ENCODE measurements around the gene TBC1D22A. TPM values are rescaled to one million over a fixed set of nuclear protein-coding genes. Genes with fewer than 3 reads are reported as not detected.

Gene TBC1D22A
- total and polyA plus RNA-seq, 10 of the 15 experiments (the other 5 are each of a cell fraction or from before 2014, with no cell fraction given): 0.63 to 44.7 (median 27.4) TPM

GRCh38 chr22:46971764-46972125, 209.3 kb downstream of the TBC1D22A start:
- ChIA-PET POLR2A (no interaction called here), CTCF (no interaction called here), RAD21 (ENCODE audit: unreplicated experiment) (no interaction called here), SMC1A (ENCODE audit: uncharacterized antibody, unreplicated experiment) (no interaction called here)
- Histone ChIP-seq H3K9ac (ENCODE audit: control insufficient read depth, insufficient read depth, low read length) (no peak overlapping the region), H3K9me3 (replicated peaks; ENCODE audit: control insufficient read depth, insufficient read depth, low read length) (no peaks in the 10 kb centered on the region; the same call in 2 of the 3 replicates), H2AFZ (ENCODE audit: control insufficient read depth, low read depth, low read length) (no peak overlapping the region), H3K4me2 (ENCODE audit: control insufficient read depth, insufficient read depth) (no peak overlapping the region), H3K4me1 (ENCODE audit: control insufficient read depth, insufficient read depth, low read length) (peaks cover 16% of the 10 kb centered on the region), H3K4me3 (no peak overlapping the region), H3K27ac (ENCODE audit: control insufficient read depth, insufficient read depth) (no peak overlapping the region), H3K36me3 (ENCODE audit: control insufficient read depth in 2 of 2, insufficient read depth in 2 of 2, low read length in 1 of 2) (peaks cover under 1 to 23% of the 10 kb centered on the region in 2 experiments; a peak in 3 of 4 replicates), H3K79me2 (ENCODE audit: control insufficient read depth, insufficient read depth, low read length) (no peaks in the 10 kb centered on the region), H4K20me1 (ENCODE audit: control insufficient read depth, insufficient read depth) (peaks cover 8% of the 10 kb centered on the region; the same call in 1 of the 2 replicates), H3K27me3 (replicated peaks in 1 of 2; ENCODE audit: control insufficient read depth in 2 of 2, insufficient read depth in 2 of 2, low read length in 1 of 2) (no peaks in the 10 kb centered on the region)
- TF ChIP-seq HDGF (IDR thresholded peaks at IDR 0.05) (no peak), NBN (IDR thresholded peaks at IDR 0.05) (no peak), EZH2 (IDR thresholded peaks at IDR 0.05; ENCODE audit: borderline replicate concordance, control insufficient read depth, low read depth, low read length) (no peak), PBX3 (IDR thresholded peaks at IDR 0.05; ENCODE audit: insufficient replicate concordance, low read depth, low read length) (no peak), STAT1 (conservative IDR thresholded peaks at IDR 0.05) (no peak), SP1 (IDR thresholded peaks at IDR 0.05; ENCODE audit: low read depth, low read length) (no peak), GABPA (IDR thresholded peaks at IDR 0.05; ENCODE audit: low read depth) (no peak), EED (IDR thresholded peaks at IDR 0.05; ENCODE audit: low read depth) (no peak), TCF12 (IDR thresholded peaks at IDR 0.05; ENCODE audit: low read depth, low read length) (no peak), CHD2 (IDR thresholded peaks at IDR 0.05; ENCODE audit: borderline replicate concordance, low read depth, low read length) (no peak), CBX5 (IDR thresholded peaks at IDR 0.05; ENCODE audit: low read depth) (no peak), PAX5 (IDR thresholded peaks at IDR 0.05; ENCODE audit: borderline replicate concordance, low read depth, low read length) (no peak), RFX5 (IDR thresholded peaks at IDR 0.05; ENCODE audit: low read depth, low read length) (no peak)
- FAIRE-seq: no peak
- intact Hi-C loops (cut with micrococcal nuclease; ENCODE audit: unreplicated experiment): no loop called here
- 97% methylated on average over 8 of the region's 8 CpGs for WGBS (ENCODE audit: insufficient coverage, insufficient replicate concordance, low lambda C conversion rate, missing lambda C conversion rate)
- DNase-seq (ENCODE audit: low read depth, low spot score): no peak
- ATAC-seq: no peak
- no TSS peak for BruUV-seq (replicated peaks)
- in situ Hi-C loops (cut with MboI): no loop called here

Measured in GM12878 (cell line).